GM18511 (cell line): ENCODE data around the gene EIF4A2.
"Not testable (repeated sequence)": the region's sequence is repeated elsewhere in the genome, so short reads cannot be mapped to it uniquely, and the experiment has no call there.

Experiments
- ATAC-seq: cut with Tn5 transposase; IDR thresholded peaks from one replicate; pipeline ENCODE4 v1.9.1; 2021; ENCODE audit warnings: mild to moderate bottlenecking, moderate library complexity; ENCODE audit not compliant: unreplicated experiment

EIF4A2 gene

DNA sequence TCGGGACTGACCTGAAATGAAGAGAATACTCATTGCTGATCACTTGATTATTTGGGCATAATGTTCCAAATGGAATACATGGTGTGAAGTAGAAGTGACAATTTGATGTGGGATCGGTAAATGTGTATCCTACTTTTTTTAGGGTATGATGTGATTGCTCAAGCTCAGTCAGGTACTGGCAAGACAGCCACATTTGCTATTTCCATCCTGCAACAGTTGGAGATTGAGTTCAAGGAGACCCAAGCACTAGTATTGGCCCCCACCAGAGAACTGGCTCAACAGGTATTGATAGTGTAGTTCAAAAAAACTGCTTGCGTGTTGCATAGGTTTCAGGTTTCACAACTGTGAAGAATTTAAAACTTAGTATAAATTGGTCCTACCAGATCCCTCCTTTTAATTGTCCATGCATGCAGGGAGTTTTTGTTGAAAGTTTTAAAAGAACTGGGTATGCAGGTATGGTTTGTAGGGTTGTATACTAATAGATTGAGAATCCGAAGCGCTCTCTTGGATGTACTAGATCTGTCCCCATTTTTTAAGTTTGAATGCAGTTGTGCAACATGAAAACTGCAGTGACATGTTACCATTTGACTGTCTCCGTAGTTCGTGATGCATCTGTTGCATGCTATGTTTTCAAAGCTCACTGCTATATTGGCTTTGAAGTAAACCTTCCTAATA lies 1.6 kb downstream of the EIF4A2 start:
- no peak for ATAC-seq

DNA sequence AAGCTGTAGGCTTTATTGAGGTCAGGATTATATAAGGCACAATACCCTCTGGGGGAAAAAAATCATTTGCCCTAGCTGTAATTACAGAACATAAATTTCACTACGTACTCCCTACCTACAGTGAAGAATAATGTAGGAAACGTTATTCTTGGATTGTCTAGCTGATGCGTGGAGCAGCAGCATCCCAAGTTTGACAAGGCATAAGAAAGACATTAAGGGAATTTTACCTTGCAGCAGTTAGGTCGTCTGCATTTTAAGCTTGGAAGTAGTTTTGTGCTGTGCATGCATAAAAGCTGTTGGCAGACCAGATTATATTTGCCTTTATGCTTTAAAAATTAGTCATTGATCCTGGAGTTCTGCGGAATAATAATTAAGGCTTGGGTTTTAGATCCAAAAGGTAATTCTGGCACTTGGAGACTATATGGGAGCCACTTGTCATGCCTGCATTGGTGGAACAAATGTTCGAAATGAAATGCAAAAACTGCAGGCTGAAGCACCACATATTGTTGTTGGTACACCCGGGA lies 2.2 kb downstream of the EIF4A2 start:
- ATAC-seq, result no peak

DNA sequence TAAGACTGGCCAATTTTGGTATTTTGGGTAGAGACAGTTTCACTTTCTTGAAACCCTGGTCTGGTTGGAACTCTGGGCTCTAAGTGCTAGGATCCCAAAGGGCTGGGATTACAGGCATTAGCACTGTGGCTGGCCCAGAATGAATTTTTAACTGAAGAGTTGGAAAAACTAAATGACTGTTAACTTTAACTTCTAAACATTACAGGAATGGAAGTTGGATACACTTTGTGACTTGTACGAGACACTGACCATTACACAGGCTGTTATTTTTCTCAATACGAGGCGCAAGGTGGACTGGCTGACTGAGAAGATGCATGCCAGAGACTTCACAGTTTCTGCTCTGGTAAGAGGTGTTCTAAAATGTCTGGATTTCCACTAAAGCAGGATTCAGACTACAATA lies 3.5 kb downstream of the EIF4A2 start:
- no peak for ATAC-seq

DNA sequence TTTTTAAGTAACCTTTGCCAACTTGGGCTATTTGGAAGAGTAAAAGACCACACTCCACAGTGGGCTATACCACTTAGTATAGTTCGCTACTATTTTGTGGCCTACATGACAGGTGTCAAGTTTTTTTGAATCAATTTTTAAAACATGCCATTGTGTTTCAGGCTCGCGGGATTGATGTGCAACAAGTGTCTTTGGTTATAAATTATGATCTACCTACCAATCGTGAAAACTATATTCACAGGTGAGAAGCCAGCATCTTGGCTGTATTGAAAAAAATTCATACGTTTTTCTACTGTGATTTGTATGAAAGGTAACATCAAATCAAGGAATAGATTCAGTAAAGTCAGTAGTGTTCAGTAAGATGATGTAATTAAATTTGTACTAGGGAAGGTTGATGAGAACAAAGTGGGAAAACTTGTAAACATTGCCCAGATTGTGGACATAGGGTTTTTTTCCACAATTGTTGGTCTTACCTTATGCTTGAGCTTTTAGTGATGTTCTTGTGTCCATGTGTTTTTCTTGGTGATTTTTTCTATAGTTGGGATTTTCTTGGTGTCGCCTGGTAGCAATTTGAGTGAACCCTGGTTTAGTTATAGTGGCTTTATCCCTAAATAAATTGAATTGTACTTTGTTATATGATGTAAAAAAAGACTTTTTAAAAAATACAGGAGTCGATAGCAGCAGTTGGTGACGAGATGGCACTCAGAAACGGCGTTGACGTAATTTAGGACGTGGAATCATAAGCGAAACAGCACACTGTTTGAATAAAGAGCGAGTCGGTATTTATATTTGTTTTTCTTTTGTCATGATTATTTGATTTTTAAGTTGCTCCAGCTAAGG lies 4.5 kb downstream of the EIF4A2 start:
- ATAC-seq, result no peak

DNA sequence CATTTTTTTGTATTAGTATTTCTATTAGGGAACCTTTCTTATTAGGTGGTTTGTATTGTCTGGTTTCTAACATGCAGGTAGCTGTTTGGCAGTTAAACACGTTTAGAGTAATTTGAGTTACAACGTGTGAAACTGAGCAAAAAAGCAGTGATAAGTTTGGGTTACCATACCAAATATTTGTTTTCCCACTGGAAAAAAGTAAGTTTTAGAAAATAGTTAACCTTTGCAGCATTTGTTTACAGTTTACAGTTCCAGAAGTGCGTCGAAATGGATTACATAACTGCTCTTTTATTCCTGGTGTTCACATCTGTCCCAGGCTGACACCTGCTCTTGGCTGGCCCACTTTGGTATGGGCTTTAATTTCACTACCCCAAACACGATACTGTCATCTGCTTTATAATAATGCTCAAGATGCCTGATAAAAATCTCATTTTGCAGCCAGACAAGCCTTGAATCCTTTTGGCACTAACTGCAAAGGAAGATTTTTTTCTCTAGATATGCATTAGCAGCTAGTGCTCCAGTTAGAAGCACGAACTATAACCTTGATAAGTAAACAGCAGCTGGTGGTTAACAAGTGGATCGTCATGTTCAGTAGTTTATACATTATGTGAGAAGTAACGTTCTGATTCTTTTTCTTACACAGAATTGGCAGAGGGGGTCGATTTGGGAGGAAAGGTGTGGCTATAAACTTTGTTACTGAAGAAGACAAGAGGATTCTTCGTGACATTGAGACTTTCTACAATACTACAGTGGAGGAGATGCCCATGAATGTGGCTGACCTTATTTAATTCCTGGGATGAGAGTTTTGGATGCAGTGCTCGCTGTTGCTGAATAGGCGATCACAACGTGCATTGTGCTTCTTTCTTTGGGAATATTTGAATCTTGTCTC lies 5.3 kb downstream of the EIF4A2 start:
- ATAC-seq, result no peak

DNA sequence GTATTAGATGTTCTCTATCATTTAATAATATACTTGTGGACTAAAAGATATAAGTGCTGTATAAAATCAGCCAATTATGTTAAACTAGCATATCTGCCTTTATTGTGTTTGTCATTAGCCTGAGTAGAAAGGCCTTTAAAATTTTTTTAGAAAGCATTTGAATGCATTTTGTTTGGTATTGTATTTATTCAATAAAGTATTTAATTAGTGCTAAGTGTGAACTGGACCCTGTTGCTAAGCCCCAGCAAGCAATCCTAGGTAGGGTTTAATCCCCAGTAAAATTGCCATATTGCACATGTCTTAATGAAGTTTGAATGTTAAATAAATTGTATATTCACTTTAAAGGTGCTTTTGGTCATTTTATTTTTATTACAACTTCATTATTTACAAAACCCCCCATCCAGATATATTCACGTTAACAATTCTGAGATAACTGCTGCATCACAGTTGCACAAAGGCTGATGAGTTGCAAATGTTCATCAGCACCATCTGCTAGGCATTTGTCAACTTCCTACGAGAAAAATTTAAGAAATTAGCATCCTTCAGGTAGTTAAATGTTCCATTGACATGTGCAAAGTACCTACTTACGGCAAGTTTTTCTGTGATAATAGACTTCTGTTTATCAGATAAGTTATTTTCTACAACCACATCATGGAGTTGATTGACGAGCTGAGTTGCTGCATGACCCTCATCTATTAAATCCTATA lies 6.3 kb downstream of the EIF4A2 start:
- no peak for ATAC-seq

DNA sequence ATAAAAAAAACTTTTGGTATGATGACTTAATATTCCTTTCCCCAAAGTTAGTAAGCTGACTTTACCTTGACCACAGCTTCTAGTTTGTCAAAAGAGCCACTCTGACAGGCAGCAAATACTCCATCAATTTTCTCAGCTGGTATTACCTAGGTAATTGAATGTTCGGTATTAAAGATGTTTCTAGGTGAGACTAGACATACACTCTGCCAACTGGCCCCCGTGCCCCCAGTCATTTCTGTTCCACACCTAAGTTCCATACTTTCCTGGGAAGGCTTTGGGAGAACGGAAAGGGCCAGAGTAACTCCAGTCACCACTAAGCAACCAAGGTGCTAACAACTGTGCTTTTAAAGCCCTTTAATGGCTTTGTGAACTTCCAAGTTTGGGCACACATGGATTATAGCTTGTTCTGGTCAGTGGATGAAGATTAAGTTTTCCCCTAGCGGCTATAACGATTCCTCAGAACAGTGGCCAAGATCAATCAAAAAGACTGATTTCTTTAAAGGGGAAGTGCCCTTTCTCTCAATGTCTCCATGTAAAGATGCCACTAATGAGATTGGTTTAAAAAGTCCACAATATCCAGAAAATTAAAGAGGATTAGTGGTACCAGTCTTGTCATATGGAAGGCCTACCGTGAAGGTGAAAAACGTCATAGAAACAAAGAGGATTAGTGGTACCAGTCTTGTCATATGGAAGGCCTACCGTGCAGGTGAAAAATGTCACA lies 7.0 kb downstream of the EIF4A2 start:
- ATAC-seq, result no peak

DNA sequence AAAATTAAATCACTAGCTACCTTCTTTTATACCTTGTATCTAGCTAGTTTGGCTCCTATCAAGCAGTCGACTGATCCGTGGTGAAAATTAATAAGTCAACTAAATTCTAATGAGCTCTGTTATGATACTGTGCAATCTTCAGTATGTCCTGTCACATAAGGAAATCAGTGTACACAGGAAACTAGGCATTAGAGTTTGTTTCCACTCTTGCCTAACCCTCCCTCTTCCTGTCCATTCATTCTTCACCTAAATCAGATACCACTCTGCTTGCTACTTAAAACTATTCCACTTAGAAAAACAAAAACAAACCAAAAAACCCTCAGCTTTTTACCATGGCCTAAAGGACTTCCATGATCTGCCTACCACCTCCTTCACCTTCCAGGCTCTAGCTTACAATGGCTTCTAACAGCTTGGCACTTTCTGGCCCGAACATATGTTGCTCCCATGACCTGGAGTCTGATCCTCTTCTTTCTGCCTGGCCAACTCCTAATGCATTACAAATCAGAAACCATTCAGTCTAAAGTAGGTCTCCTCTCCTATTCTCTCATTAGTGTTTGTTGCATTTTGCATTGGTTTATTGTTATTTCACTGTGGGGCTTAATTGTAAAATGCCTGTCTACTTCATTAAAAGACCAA lies 15.0 kb downstream of the EIF4A2 start:
- no peak for ATAC-seq

DNA sequence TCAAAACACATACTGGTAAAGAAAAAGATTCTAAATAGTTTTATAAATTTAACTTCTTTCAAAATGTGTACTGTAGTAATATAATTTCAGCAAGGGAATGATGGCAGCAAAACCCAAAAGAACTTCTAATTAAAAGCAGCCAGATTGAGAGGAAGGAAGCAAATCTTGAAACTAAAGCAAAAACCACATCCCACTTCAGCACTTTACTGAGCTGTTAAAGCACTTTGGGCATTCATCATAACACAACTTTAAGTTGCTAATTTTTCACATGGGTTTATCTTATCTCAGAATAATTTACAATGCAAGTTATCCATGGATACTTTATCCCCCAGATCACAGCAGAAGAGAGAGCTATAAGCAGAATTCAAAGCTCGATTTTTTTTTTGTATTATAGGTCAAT lies 16.9 kb downstream of the EIF4A2 start:
- no peak for ATAC-seq

DNA sequence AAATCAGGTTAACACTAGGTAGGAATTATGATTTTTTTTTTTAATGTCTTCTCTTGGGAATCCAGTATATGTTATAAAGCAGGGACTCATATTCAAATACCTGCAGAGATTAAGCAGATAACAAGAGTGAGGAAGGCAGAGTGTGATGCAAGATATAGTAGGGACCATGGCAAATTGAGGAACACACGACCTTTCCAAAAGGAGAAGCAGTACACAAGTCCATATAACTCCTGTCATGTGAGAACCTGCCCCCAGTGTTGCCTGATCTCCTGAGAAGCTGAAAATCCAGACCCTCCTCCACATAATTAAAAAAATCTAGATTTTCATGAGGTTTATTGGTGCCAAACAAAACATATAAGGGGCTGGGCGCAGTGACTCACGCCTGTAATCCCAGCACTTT lies 19.3 kb downstream of the EIF4A2 start:
- ATAC-seq, result no peak

DNA sequence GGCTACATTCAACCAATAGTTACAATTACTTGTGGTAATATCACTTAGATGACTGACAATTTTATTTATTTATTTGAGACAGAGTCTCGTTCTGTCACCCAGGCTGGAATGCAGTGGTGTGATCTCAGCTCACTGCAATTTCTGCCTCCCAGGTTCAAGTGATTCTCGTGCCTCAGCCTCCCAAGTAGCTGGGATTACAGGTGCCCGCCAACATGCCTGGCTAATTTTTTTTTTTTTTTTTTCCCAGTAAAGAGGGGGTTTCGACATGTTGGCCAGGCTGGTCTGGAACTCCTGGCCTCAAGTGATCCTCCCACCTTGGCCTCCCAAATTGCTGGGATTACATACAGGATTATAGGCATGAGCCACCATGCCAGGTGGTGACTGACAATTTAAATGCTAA lies 20.1 kb downstream of the EIF4A2 start:
- ATAC-seq, result not testable (repeated sequence)

DNA sequence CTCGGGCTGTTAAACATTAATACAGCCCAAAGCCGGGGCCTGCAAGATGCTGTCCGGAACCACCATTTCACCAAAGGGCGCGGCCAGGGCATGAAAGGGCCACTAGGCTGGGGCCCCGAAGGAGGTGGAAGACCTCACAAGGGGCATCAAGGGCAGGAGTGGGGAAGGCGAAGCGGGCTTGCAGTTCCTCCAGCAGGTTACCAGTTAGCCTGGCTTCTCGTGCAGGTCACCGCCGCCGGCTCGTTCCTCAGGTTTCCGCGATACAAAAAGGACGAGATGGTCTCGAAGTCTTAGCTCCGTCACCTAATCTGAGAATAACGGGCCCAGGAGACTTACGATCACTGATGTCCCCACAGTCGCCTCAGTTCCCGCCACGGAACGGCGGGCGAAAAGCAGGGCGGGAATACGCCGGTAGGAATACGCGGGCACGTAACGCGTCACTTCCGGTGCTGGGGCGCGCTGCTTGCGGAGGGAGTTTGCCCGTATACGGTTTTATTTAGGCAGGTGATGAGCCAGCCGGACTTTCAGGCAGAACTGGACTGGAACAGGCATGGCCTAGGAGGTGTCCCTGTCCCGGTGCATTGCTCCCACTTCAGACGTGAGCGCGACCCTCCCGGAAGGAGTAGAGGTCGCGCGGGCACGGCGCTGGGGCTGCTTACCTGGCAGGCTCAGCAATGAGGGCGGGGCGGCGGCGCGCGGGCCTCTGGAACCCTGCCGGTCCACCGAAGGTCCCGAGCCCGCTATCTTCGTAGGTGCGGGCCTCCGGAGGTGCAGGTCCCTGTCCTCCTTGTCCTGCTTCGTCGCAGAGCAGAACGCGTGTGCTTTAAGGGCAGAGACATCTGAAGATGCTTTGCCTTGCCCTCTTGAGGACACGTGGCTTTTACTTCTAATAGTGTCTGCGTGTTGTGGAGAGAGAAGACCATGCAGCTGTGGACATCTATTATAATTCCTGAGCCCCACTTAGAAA lies 23.0 kb downstream of the EIF4A2 start, which contains the start of gene RFC4:
Gene RFC4, minus strand, starts transcription at position 394 of the 967 bp plus-strand sequence. CDS start 1,769 bp downstream, outside the sequence.
- ATAC-seq, result peak; percentile 96

DNA sequence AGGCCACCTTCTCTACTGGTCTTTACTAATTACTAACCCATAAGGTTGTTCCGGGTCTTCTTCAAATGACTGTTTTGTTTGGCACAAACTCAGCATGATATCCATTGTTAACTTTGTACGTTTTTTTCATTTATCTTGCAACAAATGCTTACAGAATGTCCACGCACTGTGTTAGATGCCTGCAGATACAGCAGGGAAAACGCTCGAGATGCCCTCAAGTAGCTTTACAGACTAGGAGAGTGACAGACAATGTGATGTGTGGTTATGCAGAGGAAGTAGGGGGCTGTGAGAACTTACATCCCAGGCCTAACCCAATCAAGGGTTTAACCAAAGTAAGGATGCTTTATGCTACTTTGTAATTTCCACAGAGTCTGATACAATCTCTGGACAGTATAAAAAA lies 23.9 kb downstream of the EIF4A2 start:
- ATAC-seq, result no peak

DNA sequence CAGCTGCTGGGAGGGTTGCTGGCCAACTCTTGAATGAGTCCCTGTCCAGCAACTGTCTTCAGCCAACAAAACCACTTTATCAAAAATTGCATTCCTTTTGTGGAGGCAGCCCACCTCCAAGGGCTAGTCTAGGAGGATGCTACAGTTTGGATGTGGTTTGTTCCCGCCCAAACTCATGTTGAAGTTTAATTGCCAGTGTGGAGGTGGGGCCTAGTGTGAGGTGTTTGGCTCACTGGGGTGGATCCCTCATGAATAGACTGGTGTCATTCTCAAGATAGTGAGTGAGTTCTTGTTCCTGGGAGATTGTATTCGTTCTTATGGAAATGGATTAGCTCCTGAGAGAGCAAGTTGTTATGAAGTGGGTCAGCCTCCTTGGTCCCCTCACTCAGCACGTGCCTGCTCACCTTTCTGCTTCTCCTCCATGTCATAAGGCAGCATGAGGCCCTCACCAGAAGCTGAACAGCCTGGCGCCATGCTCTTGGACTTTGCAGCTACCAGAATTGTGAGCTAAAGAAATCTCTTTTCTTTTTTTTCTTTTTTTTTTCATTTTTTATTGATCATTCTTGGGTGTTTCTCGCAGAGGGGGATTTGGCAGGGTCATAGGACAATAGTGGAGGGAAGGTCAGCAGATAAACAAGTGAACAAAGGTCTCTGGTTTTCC lies 27.1 kb downstream of the EIF4A2 start:
- no peak for ATAC-seq

DNA sequence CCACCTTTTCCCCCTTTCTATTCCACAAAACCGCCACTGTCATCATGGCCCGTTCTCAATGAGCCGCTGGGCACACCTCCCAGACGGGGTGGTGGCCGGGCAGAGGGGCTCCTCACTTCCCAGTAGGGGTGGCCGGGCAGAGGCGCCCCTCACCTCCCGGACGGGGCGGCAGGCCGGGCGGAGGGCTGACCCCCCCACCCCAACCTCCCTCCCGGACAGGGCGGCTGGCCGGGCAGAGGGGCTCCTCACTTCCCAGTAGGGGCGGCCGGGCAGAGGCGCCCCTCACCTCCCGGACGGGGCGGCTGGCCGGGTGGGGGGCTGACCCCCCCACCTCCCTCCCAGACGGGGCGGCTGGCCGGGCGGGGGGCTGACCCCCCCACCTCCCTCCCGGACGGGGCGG lies 27.9 kb downstream of the EIF4A2 start:
- not testable (repeated sequence) for ATAC-seq

DNA sequence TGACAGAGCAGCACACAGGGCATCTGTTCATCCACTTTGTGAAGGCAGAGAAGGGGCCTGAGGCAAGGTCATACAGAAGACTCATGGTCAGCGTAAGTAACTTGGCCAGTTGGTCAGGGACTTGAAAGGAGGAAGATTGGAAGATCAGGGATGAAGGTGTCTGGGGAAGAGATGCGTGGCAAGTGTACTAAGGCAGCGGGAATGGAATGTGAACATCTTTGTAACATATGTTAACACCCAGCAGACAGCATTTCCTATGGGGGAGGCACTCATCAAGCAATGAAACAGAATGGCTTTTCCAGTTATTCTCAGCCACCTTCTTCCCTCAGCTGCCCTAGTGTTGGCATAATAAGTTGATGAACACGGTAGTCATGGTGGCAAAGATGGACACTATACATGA lies 30.7 kb downstream of the EIF4A2 start:
- no peak for ATAC-seq

DNA sequence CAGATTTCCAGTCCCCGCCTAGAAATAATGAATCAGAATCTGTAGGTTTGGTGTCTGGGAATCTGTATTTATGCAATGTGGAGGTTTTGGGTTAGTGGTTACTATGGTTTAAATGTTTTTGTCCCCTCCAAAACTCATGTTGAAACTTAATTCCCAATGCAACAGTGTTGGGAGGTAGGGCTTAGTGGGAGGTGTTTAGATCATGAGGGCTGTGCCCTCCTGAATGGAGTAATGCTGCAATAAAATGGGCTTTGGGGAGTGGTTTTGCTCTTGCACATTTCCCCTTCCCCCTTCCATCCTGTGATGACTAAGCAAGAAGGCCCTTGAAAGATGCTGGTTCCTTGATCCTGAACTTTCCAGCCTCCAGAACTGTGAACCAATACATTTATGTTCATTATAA lies 32.1 kb downstream of the EIF4A2 start:
- ATAC-seq, result no peak

DNA sequence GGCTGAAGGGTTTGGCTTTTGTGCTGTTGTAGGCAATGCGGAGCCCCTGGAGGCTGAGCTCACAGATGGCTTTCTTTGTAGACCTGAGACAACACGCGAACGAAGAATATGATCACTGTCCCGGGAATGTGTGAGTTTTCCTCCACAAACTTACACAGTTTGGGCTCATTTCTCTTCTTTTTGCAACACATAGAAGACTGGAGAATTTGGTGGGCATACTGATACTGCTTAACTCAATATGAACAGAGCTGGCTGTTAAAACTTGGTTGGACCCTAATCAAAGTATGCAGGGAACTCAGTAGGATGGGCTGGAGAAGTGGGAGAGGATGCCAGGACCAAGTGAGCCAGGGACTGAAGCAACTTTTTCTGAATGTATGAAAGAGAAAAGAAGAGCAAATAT lies 35.1 kb downstream of the EIF4A2 start:
- no peak for ATAC-seq
